Measurements from ENCODE around the gene KRT2. TPM values are rescaled to one million over a fixed set of nuclear protein-coding genes. Genes with fewer than 3 reads are reported as not detected.

The KRT2 gene
- total and polyA plus RNA-seq, 9 of the 15 experiments (the other 6 are each of a cell fraction or from before 2014, with no cell fraction given), result 0.03 to 0.69 (median 0.07) TPM; not detected in 2

GRCh38 chr12:52645982-52646381, 6.0 kb downstream of the KRT2 start (continued):
- TF ChIP-seq RREB1 (CRISPR knock-in tag; IDR thresholded peaks at IDR 0.05) (peak; percentile 54; the same call in 1 of the 2 replicates), ZNF639 (CRISPR knock-in tag; conservative IDR thresholded peaks at IDR 0.05 in 1 of 2, IDR thresholded peaks at IDR 0.05 in 1 of 2) (0 out of 4 replicates have a peak, but pooled peaks of 1 of the 2 experiments have one; percentile 38), ZNF766 (CRISPR knock-in tag; conservative IDR thresholded peaks at IDR 0.05) (peak; percentile 69), RCOR1 (IDR thresholded peaks at IDR 0.05; ENCODE audit: borderline replicate concordance in 1 of 2, low read depth in 2 of 2, low read length in 2 of 2) (peak in 1 of 2 experiments; percentile 41; a peak in 1 of 4 replicates), GTF2A2 (tag; IDR thresholded peaks at IDR 0.05) (no peak), STAT6 (CRISPR knock-in tag; IDR thresholded peaks at IDR 0.05) (no peak), CTBP1 (IDR thresholded peaks at IDR 0.05; ENCODE audit: borderline replicate concordance) (peak; percentile 51; the same call in 1 of the 2 replicates), GTF2F1 (IDR thresholded peaks at IDR 0.05; ENCODE audit: low read depth, low read length) (no peak), ZSCAN29 (IDR thresholded peaks at IDR 0.05) (no peak), CREBBP (IDR thresholded peaks at IDR 0.05; ENCODE audit: low read depth, low read length) (no peak)

Data from K562 (cell line).